Psoas muscle (tissue), 8 donors: ENCODE data around the gene AGPAT2. TPM values are rescaled to one million over a fixed set of nuclear protein-coding genes. Genes with fewer than 3 reads are reported as not detected.
A peak's percentile ranks its signal among the peaks of the same experiment; 100 is the strongest.

Source experiments
- ATAC-seq, 4 donors: fragments of 200-7000 bp; cut with Tn5 transposase; one replicate each; pipeline ENCODE4 v1.9.1; 2020; ENCODE audit warnings: moderate library complexity in 3 of 4, mild to moderate bottlenecking in 2 of 4
- DNase-seq, 2 donors: peaks; one replicate each; pipeline ENCODE4 v3.0.0-alpha.2; 2020
- H3K27ac ChIP-seq: fragments of 200-600 bp; one replicate; pipeline ENCODE4 v1.8.0; 2022
- H3K27me3 ChIP-seq, 3 donors: fragments of 200-600 bp in 1 of 3; one replicate each; pipeline versions ENCODE4 v1.6.1 to v1.8.0; 2013 to 2022; ENCODE audit warnings: low read length in 2 of 3, mild to moderate bottlenecking in 2 of 3, moderate library complexity in 1 of 3; ENCODE audit not compliant: insufficient read depth in 3 of 3
- H3K36me3 ChIP-seq, 2 donors: fragments of 200-600 bp in 1 of 2; one replicate each; pipeline versions ENCODE4 v1.6.1 to v1.8.0; 2013 to 2022; ENCODE audit warnings: low read depth in 1 of 2, mild to moderate bottlenecking in 1 of 2, moderate library complexity in 1 of 2; ENCODE audit not compliant: insufficient read depth in 1 of 2
- H3K4me1 ChIP-seq: fragments of 200-600 bp; one replicate; pipeline ENCODE4 v1.8.0; 2022
- H3K4me3 ChIP-seq: fragments of 200-600 bp; one replicate; pipeline ENCODE4 v1.8.0; 2022; ENCODE audit warnings: mild to moderate bottlenecking
- H3K9me3 ChIP-seq: fragments of 200-600 bp; one replicate; pipeline ENCODE4 v1.8.0; 2022
- WGBS, 3 donors: extraction: QIAGEN DNeasy Blood & Tissue Kit; methylation state at CpG; one replicate each; pipeline versions ENCODE4 v1.1.6 to v1.1.7; 2013; 5-methylcytosine and 5-hydroxymethylcytosine counted together
- intact Hi-C, 2 donors: fragments of 100-400 bp; cut with DNase I; formaldehyde crosslinking; loops; one replicate each; pipeline versions ENCODE4 v1.11.0 to v1.14.2; 2022
- polyA plus RNA-seq, 3 donors: library from polyadenylated mRNA; stranded (reverse); fragments of 200-250 nt; gene quantifications; one replicate each; pipeline ENCODE4 v1.2.3, GENCODE V29; 2013
- total RNA-seq, 4 donors: library from RNA; stranded (reverse); fragmentation: NEBNext Ultra II Directional in 2 of 4; extraction: Animal tissue kit (Norgen Biotek cat#: 25700) in 2 of 4; gene quantifications; one replicate each; pipeline versions ENCODE4 v1.2.1 to v1.2.4, GENCODE V29; 2021 to 2023
- TF ChIP-seq, protein P1 (sequence below): fragments of 200-600 bp; IDR thresholded peaks from one replicate; pipeline ENCODE4 v1.8.0; 2022; ENCODE audit warnings: antibody characterized with exemption
- donor health status: healthy with polysubstance abuse.
- donor health status: DM: no; HTN: no; CAD: no; lungs with moderate emphysema.
- donor health status: Bipolar disorder and iron deficiency.
- donor health status: healthy.
- donor health status: DM: yes; HTN: yes; CAD: no.
- donor health status: DM: no; HTN: no; CAD: no.
- donor health status: DM: no; HTN: no; CAD: no.
- donor health status: DM: yes; HTN: yes; CAD: no.

AGPAT2 gene
- total and polyA plus RNA-seq, 7 donors: 15.5 to 66.5 (median 41.6) TPM

DNA sequence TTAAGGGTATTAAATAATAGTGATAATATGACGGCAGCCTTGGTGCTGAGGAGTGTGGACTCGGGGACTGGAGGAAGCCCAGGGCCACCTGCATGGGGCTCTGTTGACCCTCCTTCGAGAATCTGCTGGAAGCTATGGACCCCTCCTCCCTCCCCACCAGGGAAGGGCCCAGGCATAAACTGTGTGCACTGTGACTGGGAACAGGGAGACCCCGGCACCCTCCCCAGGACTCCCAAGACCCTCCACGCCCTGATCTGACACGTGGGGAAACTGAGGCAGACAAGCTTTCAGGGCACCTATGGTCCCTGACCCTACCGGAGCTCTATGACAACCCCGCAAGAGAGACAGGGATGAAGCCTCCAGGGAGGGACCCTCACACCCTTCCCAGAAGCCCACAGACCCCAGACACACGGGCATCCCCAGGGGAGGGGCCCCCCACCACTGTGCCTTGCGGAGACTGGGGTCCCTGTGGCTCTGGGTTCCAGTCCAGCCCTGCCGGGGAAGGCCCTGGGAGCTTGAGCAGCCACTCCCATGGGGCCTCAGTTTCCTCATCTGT lies 31.0 kb downstream of the AGPAT2 start:
- intact Hi-C loops: no loop called here
- H3K36me3 ChIP-seq: no peaks in the 10 kb centered on the region
- TF ChIP-seq, protein P1, sequence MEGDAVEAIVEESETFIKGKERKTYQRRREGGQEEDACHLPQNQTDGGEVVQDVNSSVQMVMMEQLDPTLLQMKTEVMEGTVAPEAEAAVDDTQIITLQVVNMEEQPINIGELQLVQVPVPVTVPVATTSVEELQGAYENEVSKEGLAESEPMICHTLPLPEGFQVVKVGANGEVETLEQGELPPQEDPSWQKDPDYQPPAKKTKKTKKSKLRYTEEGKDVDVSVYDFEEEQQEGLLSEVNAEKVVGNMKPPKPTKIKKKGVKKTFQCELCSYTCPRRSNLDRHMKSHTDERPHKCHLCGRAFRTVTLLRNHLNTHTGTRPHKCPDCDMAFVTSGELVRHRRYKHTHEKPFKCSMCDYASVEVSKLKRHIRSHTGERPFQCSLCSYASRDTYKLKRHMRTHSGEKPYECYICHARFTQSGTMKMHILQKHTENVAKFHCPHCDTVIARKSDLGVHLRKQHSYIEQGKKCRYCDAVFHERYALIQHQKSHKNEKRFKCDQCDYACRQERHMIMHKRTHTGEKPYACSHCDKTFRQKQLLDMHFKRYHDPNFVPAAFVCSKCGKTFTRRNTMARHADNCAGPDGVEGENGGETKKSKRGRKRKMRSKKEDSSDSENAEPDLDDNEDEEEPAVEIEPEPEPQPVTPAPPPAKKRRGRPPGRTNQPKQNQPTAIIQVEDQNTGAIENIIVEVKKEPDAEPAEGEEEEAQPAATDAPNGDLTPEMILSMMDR: no peak
- peak overlapping the region; percentile 76 for H3K27ac ChIP-seq
- ATAC-seq: peak in 2 of 4 donors; percentile 9 to 23
- H3K4me3 ChIP-seq: peak overlapping the region; percentile 70
- DNase-seq: peak in 1 of 2 donors; percentile 18
- H3K9me3 ChIP-seq: no peaks in the 10 kb centered on the region
- no peaks in the 10 kb centered on the region for H3K4me1 ChIP-seq
- WGBS, 3 donors: 45 to 68% (median 53%) methylated on average over 11 of the region's 11 CpGs
- peaks cover 0 to 46% (median 3%) of the 10 kb centered on the region in 3 donors for H3K27me3 ChIP-seq

- intact Hi-C loops: no loop called here
- H3K36me3 ChIP-seq: no peaks in the 10 kb centered on the region
- DNase-seq (peak; percentile 45 to 79), ATAC-seq (peak in 3 of 4 donors; percentile 31 to 58 (median 45))
- H3K4me3 ChIP-seq: peak overlapping the region; percentile 22
- no peaks in the 10 kb centered on the region for H3K9me3 ChIP-seq
- no peaks in the 10 kb centered on the region for H3K4me1 ChIP-seq
- 38 to 49% (median 43%) methylated on average over 14 to 18 of the region's 18 CpGs for WGBS, 3 donors
- TF ChIP-seq, protein P1: no peak
- H3K27me3 ChIP-seq: peaks cover 0 to 46% (median 3%) of the 10 kb centered on the region in 3 donors
- peak overlapping the region; percentile 76 for H3K27ac ChIP-seq
Measured at GRCh38 chr9:136655536-136656182, 31.6 kb downstream of the AGPAT2 start.

GRCh38 chr9:136654820-136655535 lies 32.3 kb downstream of the AGPAT2 start:
- intact Hi-C loops: no loop called here
- WGBS, 3 donors: 65 to 82% (median 74%) methylated on average over 12 to 15 of the region's 15 CpGs
- ATAC-seq: no peak
- Histone ChIP-seq H3K4me1 (no peaks in the 10 kb centered on the region), H3K4me3 (peak overlapping the region; percentile 22), H3K27ac (peak overlapping the region; percentile 66), H3K36me3 (no peaks in the 10 kb centered on the region), H3K27me3 (peaks cover 0 to 46% (median 3%) of the 10 kb centered on the region in 3 donors), H3K9me3 (no peaks in the 10 kb centered on the region)
- DNase-seq: no peak
- TF ChIP-seq, protein P1: no peak

GRCh38 chr9:136653323-136654079 lies 33.8 kb downstream of the AGPAT2 start:
- intact Hi-C loops: no loop called here
- DNase-seq: no peak
- H3K4me1 ChIP-seq: no peaks in the 10 kb centered on the region
- H3K9me3 ChIP-seq: no peaks in the 10 kb centered on the region
- H3K27ac ChIP-seq: peak overlapping the region; percentile 30
- WGBS, 3 donors: 47 to 53% (median 52%) methylated on average over 43 of the region's 43 CpGs
- TF ChIP-seq, protein P1: no peak
- ATAC-seq: no peak
- peaks cover 0 to 35% (median 3%) of the 10 kb centered on the region in 3 donors for H3K27me3 ChIP-seq
- H3K4me3 ChIP-seq: no peak overlapping the region
- no peaks in the 10 kb centered on the region for H3K36me3 ChIP-seq
